ENCODE data around the gene CRACDL.

CRACDL gene, protein sequence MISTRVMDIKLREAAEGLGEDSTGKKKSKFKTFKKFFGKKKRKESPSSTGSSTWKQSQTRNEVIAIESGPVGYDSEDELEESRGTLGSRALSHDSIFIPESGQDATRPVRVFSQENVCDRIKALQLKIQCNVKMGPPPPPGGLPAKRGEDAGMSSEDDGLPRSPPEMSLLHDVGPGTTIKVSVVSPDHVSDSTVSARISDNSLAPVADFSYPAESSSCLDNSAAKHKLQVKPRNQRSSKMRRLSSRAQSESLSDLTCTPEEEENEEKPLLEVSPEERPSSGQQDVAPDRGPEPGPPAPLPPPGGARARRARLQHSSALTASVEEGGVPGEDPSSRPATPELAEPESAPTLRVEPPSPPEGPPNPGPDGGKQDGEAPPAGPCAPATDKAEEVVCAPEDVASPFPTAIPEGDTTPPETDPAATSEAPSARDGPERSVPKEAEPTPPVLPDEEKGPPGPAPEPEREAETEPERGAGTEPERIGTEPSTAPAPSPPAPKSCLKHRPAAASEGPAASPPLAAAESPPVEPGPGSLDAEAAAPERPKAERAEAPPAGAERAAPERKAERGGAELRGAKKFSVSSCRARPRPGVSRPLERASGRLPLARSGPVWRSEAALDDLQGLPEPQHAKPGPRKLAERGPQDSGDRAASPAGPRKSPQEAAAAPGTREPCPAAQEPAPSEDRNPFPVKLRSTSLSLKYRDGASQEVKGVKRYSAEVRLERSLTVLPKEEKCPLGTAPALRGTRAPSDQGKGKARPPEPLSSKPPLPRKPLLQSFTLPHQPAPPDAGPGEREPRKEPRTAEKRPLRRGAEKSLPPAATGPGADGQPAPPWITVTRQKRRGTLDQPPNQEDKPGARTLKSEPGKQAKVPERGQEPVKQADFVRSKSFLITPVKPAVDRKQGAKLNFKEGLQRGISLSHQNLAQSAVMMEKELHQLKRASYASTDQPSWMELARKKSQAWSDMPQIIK

GRCh38 chr2:98935777-98936352, at the start of gene CRACDL:
Gene CRACDL, minus strand, starts transcription at chr2:98936225. Its CDS starts 89,425 bp downstream, at chr2:98846800.
- DNase-seq = no peak

DNA sequence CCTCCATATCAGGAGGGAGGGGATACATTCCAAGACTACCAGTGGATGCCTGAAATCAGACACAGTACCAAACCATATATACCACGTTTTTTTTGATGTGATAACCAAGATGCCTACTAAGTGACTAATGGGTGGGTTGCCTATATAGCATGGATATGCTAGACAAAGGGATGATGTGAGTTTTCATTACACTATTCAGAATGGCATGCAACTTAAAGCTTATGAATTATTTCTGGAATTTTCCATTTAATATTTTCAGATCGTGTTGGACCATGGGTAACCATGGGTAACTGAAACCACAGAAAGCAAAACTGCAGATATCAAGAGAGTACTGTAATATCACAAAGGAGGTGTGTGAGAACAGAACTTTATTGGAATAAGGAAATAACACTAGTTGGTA, 39.6 kb upstream of the CRACDL start:
- DNase-seq = no peak

DNA sequence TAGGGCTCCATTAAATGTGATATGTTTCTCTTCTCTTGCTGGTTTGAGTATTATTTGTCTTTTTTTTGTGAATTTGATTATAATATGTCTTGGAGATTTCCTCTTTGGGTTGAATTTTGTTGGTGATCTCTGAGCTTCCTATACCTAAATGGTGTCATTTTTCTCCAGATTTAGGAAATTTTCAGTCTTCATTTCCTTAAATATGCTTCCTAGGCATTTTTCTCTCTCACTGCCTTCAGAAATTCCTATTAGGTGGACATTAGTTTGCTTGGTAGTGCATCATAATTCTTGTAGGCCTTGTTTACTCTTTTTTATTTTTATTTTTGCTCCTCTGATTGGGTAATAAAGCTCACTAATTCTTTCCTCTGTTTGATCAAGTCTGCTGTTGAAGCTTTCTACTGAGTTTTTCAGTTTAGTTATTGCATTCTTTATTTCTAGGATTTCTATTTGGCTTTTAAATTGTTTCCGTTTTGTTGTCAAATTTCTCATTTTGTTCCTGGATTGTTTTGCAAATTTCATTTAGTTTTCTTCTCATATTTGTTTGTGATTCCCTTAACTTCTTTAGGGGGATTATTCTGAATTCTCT, 36.6 kb upstream of the CRACDL start:
- no peak for DNase-seq

- no peak for DNase-seq
Observed at GRCh38 chr2:98959810-98960507, 23.9 kb upstream of the CRACDL start.

DNA sequence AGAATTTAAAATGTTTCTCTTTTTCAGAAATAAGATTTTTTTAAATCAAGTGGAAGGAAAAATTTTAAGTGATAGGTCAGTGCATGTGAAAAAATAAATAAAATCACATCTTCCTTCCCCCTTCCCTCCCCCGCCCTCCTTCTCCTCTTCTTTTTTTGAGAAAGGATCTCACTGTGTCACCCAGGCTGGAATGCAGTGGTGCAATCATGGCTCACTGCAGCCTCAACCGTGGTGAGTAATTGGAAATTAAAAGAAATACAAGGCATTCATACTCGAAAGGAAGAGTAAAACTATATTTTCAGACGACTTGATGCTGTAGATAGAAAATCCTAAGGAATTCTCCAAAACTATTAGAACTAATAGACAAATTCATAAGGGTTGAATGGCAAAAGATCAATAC, 16.9 kb upstream of the CRACDL start:
- no peak for DNase-seq

- no peak for DNase-seq
Observed at GRCh38 chr2:98948956-98949739, 13.1 kb upstream of the CRACDL start.

- no peak for DNase-seq
Observed at GRCh38 chr2:98947554-98947953, 11.5 kb upstream of the CRACDL start.

DNA sequence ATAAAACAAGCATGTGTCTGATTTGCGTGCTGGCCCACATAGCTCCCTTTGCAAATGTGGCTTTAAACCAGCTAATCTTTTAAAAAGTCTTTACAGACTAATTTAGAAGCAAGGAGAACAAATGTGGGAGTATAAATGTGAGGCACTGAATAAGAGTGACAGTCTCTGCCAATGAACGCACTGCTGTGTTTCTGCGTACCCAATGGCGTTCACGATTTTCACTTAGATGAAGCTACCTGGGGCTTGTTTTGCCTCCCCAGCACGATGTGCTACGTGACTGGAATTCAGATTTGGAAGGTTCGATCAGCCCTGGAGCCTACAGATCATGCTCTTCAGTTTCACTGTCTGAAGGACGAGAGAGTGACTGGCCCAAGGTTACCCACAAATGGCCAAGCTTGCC, 10.8 kb upstream of the CRACDL start:
- no peak for DNase-seq

GRCh38 chr2:98944775-98945174, 8.8 kb upstream of the CRACDL start:
- DNase-seq = no peak

GRCh38 chr2:98940102-98940501, 4.1 kb upstream of the CRACDL start:
- no peak for DNase-seq

- DNase-seq = no peak
Observed at GRCh38 chr2:98937906-98938305, 1.9 kb upstream of the CRACDL start.

DNA sequence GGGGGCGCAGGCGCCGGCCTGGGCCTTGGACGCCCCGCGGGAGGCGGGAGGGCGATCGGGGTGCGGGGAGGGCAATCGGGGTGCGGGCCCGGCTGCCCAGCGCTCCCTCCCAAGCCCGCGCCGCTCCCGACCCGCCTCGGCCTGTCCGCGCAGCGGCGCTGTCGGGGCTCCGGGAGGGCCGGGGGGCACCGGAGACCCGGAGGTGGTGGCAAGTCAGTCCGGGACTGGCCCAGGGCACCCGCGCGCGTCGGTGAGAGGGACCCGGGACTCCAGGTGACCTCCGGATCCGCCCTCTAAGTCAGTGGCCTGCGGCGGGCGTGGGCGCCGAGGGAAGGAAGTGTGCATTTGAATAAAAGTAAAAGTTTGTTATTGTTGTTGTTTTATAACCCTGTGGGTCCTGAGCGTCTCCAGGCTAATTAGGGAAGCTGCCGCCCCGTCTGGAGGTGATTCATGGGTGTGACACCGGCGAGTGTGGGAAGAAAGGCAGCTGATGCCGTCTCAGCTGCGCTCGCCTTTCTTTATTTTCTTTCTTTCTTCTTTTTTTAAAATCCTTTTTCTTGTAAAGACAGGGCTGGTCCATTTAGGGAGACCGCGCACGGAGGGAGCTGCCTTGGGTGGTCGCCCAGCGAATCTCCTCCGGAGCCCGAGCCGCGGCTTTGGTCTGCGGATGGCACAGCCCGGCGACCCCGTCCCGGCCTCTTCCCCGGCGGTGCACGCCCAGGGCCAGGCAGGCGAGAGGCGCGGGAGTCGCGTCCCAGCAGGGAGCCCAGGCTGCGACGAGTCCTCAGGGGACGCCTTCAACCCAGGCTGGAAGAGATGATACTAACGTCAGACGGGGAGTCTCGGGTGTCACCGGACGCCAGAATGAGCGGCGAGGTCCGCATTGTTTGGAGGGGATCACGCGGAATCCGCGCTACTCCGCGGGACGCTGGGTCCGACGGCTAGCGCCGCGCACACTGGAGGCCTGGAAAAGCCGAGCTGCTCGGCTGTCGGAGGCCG, 627 bp upstream of the CRACDL start:
- no peak for DNase-seq

- DNase-seq = no peak
Observed at GRCh38 chr2:98935111-98935770, 784 bp downstream of the CRACDL start.

DNA sequence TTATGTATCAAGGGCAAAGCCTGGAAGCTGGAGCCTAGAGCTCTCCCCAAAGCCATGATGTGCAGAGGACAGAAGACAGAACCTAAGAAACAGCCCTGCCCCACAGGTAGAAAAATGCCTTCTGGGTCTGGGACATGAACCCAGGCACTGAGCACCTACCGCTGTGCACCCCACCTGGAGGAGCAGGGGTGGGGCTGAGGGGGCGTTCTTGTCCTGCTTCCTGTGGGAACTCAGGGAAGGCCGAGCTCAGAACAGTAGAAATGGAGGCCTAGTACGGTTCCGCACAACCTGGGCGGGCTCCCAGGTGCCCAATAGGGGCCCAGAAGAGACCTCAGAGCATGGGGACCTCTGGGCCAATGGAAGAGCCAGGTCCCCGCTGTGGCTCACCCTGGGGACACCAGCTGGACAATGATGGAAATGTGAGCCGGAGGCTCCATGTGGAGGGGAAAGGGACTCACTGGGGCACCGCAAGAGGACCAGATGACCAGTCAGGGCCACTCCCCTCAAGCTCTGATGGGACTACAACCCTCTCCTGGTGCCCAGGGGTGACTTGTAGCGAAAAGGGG, 3.2 kb downstream of the CRACDL start:
- DNase-seq = no peak

DNA sequence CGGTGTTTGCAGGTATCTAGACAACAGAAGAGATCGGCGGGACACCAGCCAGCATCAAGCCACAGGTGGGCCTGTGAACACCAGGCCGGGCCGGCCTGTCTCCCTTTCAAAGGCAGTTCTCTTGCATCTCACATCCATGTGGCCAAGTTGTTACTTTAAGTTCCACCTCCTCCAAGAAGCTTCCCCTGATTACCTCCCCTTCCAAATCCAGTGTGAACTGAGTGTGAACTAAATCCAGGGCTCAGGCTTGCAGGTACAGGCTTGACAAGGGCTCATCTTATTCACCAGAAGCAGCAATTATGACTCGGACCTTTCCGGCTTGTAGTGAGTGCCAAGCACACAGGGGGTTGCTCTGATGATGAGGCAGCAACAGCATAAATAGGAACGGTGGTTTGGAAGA, 3.9 kb downstream of the CRACDL start:
- DNase-seq = no peak

GRCh38 chr2:98931596-98931995, 4.4 kb downstream of the CRACDL start:
- no peak for DNase-seq

DNA sequence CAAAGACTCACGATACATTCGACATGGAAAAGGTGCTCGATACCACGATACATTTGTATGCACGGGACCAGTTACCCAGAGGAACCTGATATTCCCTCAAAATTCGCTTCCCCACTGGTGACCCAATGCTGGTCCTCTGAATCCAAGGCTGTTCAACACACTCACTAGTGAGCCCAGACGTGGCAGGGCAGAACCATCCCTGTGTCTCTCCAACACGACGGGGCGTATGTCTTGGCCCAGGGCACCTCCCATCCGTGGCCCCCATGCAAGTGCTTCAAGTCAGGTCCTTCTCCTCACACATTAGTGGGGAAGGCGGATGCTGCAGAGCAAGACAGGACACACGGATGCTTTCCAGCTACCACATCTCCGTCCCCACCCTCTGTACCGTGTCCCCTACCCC, 6.1 kb downstream of the CRACDL start:
- no peak for DNase-seq

GRCh38 chr2:98928242-98928641, 7.8 kb downstream of the CRACDL start:
- DNase-seq = no peak

- no peak for DNase-seq
Observed at GRCh38 chr2:98927027-98927426, 9.0 kb downstream of the CRACDL start.

Measured in T1000 (cell line).